Measurements from ENCODE around the gene LY6G6D.

DNA sequence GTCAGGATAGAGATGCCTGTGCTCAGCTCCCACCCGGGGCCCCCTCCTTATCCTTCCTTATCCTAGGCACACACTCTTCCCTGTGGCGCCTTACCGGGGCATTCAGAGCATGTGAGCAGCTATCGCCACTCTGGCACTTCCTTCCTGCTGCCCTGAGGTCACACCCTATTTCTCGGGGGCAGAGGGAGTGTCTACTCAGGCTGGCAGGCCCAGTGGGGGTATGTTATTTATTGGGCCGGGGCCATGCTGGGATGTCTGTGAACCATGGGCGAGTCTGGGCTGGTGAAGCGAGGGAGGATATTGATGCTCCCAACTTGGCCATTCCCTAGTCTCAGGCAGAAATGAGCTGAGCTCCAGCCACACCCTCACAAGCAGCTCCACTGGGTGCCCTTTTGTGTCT is 3.9 kb upstream of the LY6G6D start:
- TF ChIP-seq, protein P1, sequence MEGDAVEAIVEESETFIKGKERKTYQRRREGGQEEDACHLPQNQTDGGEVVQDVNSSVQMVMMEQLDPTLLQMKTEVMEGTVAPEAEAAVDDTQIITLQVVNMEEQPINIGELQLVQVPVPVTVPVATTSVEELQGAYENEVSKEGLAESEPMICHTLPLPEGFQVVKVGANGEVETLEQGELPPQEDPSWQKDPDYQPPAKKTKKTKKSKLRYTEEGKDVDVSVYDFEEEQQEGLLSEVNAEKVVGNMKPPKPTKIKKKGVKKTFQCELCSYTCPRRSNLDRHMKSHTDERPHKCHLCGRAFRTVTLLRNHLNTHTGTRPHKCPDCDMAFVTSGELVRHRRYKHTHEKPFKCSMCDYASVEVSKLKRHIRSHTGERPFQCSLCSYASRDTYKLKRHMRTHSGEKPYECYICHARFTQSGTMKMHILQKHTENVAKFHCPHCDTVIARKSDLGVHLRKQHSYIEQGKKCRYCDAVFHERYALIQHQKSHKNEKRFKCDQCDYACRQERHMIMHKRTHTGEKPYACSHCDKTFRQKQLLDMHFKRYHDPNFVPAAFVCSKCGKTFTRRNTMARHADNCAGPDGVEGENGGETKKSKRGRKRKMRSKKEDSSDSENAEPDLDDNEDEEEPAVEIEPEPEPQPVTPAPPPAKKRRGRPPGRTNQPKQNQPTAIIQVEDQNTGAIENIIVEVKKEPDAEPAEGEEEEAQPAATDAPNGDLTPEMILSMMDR (IDR thresholded peaks at IDR 0.05): no peak
- no peak for TF ChIP-seq EZH2 (IDR thresholded peaks at IDR 0.05; ENCODE audit: borderline replicate concordance, insufficient read depth, low read depth, low read length, poor library complexity, severe bottlenecking)
